GM12865 (cell line): ENCODE data around the gene MRPL49.
A peak's percentile ranks its signal among the peaks of the same experiment; 100 is the strongest.
"Not testable (repeated sequence)": the region's sequence is repeated elsewhere in the genome, so short reads cannot be mapped to it uniquely, and the experiment has no call there.

ENCODE experiments used
- DNase-seq: peaks from one replicate; pipeline ENCODE4 v3.0.0; 2010; ENCODE audit warnings: low read depth
- H3K4me3 ChIP-seq: 2 replicates; pipeline ENCODE4 v1.5.1; 2011; ENCODE audit warnings: mild to moderate bottlenecking, low read depth, low read length, control low read depth
- TF ChIP-seq, protein P1 (sequence below): IDR thresholded peaks from 2 replicates; pipeline ENCODE4 v1.5.1; 2011; ENCODE audit warnings: low read length, control low read depth, low read depth, inconsistent platforms; ENCODE audit not compliant: insufficient read depth; ENCODE audit errors: missing control alignments

MRPL49 gene

DNA sequence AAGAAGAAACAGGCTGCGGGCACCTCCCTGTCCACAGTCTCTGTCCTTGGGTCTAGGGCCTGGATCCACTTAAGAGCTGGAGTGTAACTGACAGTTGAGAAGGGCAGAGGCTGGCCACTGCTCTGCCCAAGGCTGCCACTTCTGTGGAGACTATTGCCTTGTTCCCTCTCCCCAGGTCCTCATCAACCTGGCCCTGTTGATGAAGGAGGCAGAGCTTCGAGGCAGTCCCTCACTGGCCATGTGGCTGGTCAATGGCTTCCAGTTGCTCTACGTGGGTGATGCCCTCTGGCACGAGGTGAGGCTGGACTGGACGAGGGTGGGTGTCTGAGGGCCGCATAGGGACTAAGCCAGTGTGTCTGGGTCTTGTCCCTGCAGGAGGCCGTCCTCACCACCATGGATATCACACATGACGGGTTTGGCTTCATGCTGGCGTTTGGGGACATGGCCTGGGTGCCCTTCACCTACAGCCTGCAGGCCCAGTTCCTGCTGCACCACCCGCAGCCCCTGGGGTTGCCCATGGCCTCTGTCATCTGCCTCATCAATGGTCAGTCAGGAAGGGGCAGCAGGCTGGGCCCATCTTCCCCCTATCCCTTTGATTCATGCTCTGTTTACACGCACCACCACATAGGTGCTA, 7.5 kb upstream of the MRPL49 start:
- TF ChIP-seq, protein P1, sequence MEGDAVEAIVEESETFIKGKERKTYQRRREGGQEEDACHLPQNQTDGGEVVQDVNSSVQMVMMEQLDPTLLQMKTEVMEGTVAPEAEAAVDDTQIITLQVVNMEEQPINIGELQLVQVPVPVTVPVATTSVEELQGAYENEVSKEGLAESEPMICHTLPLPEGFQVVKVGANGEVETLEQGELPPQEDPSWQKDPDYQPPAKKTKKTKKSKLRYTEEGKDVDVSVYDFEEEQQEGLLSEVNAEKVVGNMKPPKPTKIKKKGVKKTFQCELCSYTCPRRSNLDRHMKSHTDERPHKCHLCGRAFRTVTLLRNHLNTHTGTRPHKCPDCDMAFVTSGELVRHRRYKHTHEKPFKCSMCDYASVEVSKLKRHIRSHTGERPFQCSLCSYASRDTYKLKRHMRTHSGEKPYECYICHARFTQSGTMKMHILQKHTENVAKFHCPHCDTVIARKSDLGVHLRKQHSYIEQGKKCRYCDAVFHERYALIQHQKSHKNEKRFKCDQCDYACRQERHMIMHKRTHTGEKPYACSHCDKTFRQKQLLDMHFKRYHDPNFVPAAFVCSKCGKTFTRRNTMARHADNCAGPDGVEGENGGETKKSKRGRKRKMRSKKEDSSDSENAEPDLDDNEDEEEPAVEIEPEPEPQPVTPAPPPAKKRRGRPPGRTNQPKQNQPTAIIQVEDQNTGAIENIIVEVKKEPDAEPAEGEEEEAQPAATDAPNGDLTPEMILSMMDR: no peak
- DNase-seq: no peak
- no peak overlapping the region for H3K4me3 ChIP-seq

DNA sequence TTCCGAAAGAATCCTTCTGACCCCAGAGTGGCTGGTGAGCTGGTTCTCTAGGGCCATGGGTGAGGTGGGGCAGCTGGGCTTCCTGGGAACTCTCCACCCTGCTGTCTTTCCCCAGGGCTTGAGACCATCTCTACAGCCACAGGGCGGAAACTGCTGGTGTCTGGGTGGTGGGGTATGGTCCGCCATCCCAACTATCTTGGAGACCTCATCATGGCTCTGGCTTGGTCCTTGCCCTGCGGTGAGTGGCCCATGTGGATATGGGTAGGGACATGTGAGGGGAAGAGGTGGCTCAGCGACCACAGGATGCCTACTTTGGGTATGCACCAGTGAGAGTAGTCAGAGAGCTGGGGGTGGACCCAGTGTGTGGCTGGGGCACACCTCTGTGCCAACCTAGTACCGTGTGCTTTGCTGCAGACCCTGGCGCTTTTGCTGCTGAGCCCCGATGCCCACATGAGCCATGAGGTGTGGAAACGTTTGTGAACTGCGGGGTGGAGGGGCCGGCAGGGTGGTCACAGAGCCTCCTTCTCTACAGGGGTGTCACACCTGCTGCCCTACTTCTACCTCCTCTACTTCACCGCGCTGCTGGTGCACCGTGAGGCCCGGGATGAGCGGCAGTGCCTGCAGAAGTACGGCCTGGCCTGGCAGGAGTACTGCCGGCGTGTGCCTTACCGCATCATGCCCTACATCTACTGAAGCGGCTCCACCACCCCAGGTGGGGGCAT, 6.6 kb upstream of the MRPL49 start:
- no peak overlapping the region for H3K4me3 ChIP-seq
- TF ChIP-seq, protein P1: no peak
- DNase-seq: no peak

GRCh38 chr11:65116370-65117205, 5.5 kb upstream of the MRPL49 start:
- peak overlapping the region; percentile 67 for H3K4me3 ChIP-seq
- DNase-seq: peak; percentile 74
- TF ChIP-seq, protein P1: no peak

- H3K4me3 ChIP-seq: peak within 1 kb of the TSS; percentile 67
- DNase-seq: peak; percentile 100
- TF ChIP-seq, protein P1: peak; percentile 92
Observed at GRCh38 chr11:65117206-65118096, 4.7 kb upstream of the MRPL49 start, which contains the start of gene ZNHIT2. TSS of gene ZNHIT2 (minus strand) at chr11:65117701. CDS start at chr11:65117653, 48 bp downstream.

DNA sequence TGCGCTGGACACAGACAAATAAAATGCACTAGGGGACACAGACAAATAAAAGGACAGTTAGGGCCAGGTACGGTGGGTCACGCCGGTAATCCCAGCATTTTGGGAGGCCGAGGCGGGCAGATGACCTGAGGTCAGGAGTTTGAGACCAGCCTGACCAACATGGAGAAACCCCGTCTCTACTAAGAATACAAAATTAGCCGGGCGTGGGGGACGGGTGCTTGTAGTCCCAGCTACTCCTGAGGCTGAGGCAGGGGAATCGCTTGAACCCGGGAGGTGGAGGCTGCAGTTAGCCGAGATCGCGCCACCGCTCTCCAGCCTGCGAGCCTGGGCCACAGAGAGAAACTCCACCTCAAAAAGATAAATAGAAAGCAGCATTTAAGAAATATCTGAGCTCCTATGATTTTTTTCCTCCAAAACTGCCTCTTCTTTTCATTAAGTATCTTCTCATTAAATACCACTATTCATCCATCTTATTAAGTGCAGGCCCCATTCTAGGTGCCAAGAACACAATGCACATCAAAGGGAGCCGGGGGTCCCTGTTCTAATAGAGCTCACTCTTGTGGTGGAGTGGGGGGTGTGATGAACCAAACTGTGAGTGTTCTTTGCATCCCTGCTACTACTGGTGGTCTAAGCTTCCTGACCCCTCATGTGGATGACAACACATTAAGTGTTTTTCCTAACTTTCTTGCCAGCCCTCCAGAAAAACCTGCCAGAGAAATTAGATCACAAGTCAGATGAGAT, 3.9 kb upstream of the MRPL49 start:
- DNase-seq: no peak
- TF ChIP-seq, protein P1: no peak
- no peak overlapping the region for H3K4me3 ChIP-seq

DNA sequence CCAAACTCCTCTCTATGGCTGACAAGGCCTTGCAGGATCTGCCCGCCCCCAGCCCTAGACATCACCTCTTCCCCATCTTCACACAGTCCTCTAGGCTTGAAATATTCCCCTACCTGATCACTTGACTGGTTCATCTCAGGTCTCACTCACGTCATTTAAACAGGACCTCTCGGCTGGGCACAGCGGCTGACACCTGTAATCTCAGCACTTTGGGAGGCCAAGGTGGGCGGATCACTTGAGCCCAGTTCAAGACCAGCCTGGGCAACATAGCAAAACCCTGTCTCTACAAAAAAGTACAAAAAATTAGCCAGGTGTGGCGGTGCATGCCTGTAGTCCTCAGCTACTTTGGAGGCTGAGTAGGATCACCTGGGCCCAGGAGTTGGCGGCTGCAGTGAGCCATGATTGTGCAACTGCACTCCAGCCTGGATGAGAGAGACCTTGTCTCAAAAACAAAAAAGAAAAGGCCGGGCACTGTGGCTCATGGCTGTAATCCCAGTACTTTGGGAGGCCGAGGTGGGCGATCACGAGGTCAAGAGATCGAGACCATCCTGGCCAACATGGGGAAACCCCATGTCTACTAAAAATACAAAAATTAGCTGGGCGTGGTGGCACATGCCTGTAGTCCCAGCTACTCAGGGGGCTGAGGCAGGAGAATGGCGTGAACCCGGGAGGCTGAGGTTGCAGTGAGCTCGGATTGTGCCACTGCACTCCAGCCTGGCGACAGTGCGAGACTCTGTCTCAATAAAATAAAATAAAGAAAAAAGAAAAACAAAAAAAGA, 3.0 kb upstream of the MRPL49 start:
- DNase-seq: not testable (repeated sequence)

More for the DNA sequence above, 3.0 kb upstream of the MRPL49 start:
- not testable (repeated sequence) for H3K4me3 ChIP-seq
